HCT116 (cell line): ENCODE data around the gene SCO1.

ENCODE experiments used
- CTCF ChIP-seq, 3 experiments: fragments of 200-600 bp in 1 of 3; sonication (generic) in 1 of 3; IDR thresholded peaks in 2 of 3; conservative IDR thresholded peaks in 1 of 3; 2 replicates each; pipeline ENCODE4 v1.5.1; 2012 to 2017; ENCODE audit warnings: low read depth in 2 of 3, low read length in 2 of 3, antibody characterized with exemption in 1 of 3, borderline replicate concordance in 1 of 3, control low read depth in 1 of 3, mild to moderate bottlenecking in 1 of 3, mixed read lengths in 1 of 3, mixed run types in 1 of 3, moderate library complexity in 1 of 3; ENCODE audit not compliant: insufficient read depth in 1 of 3
- EZH2 ChIP-seq: fragments of 200-600 bp; sonication (generic); IDR thresholded peaks from 2 replicates; pipeline ENCODE4 v1.6.1; 2017; ENCODE audit warnings: antibody characterized with exemption, mixed run types
- POLR2A ChIP-seq: IDR thresholded peaks from 2 replicates; pipeline ENCODE4 v1.7.0; 2011; ENCODE audit warnings: borderline replicate concordance; ENCODE audit not compliant: insufficient read depth, insufficient read length; ENCODE audit errors: extremely low read depth
- SRF ChIP-seq: IDR thresholded peaks from 2 replicates; pipeline ENCODE4 v1.6.1; 2012; ENCODE audit warnings: low read depth

- TF ChIP-seq CTCF (IDR thresholded peaks at IDR 0.05 in 2 of 3, conservative IDR thresholded peaks at IDR 0.05 in 1 of 3; ENCODE audit: borderline replicate concordance in 1 of 3, insufficient read depth in 1 of 3, low read depth in 2 of 3, low read length in 2 of 3) (no peak), EZH2 (no peak), SRF (no peak), POLR2A (no peak)
These were observed 34.1 kb upstream of the SCO1 start for GRCh38 chr17:10731408-10731879.
